Stomach (tissue), 9 donors: ENCODE measurements around the gene TBCD. TPM values are rescaled to one million over a fixed set of nuclear protein-coding genes. Genes with fewer than 3 reads are reported as not detected.

ENCODE experiments used
- DNase-seq, 2 donors: peaks; one replicate each; pipeline versions ENCODE4 v3.0.0 to v3.0.0-alpha.2; 2013 to 2019
- H3K27ac ChIP-seq, 5 donors: fragments of 200-600 bp in 4 of 5; sonication (generic) in 4 of 5; one replicate each; pipeline ENCODE4 v1.5.1; 2013 to 2019; ENCODE audit warnings: mild to moderate bottlenecking in 1 of 5, moderate library complexity in 1 of 5
- H3K27me3 ChIP-seq, 3 donors: fragments of 200-600 bp; sonication (generic); one replicate each; pipeline ENCODE4 v1.5.1; 2017 to 2019; ENCODE audit warnings: mixed run types in 1 of 3
- H3K36me3 ChIP-seq, 4 donors: fragments of 200-600 bp; sonication (generic); 1 replicate in 3 of 4; 2 replicates in 1 of 4; pipeline ENCODE4 v1.5.1; 2016 to 2019
- H3K4me1 ChIP-seq, 4 donors: fragments of 200-600 bp; sonication (generic); one replicate each; pipeline ENCODE4 v1.5.1; 2016 to 2019
- H3K4me3 ChIP-seq, 4 donors: fragments of 200-600 bp; sonication (generic) in 3 of 4; one replicate each; pipeline ENCODE4 v1.5.1; 2016 to 2019; ENCODE audit warnings: mild to moderate bottlenecking in 1 of 4
- H3K9me3 ChIP-seq, 4 donors: fragments of 200-600 bp; sonication (generic); one replicate each; pipeline ENCODE4 v1.5.1; 2016 to 2019
- CTCF ChIP-seq, 7 experiments: fragments of 450-650 bp in 4 of 7; fragments of 200-600 bp in 3 of 7; sonication (generic) in 3 of 7; IDR thresholded peaks; one replicate each; pipeline ENCODE4 v1.5.1; 2016 to 2019; ENCODE audit warnings: antibody characterized with exemption in 7 of 7, control low read depth in 2 of 7, mild to moderate bottlenecking in 1 of 7
- EP300 ChIP-seq: sonication (generic); formaldehyde crosslinking; IDR thresholded peaks from one replicate; pipeline ENCODE4 v1.6.1; 2017; ENCODE audit warnings: antibody characterized with exemption
- POLR2A ChIP-seq, 4 donors: fragments of 450-650 bp; IDR thresholded peaks; one replicate each; pipeline ENCODE4 v1.6.1; 2016; ENCODE audit warnings: antibody characterized with exemption in 4 of 4, control low read depth in 2 of 4, mild to moderate bottlenecking in 1 of 4, moderate library complexity in 1 of 4
- POLR2AphosphoS5 ChIP-seq, 3 donors: sonication (generic); formaldehyde crosslinking; IDR thresholded peaks; one replicate each; pipeline ENCODE4 v1.6.1; 2016; ENCODE audit warnings: antibody characterized with exemption in 3 of 3
- WGBS, 5 donors: extraction: QIAGEN DNeasy Blood & Tissue Kit in 3 of 5; methylation state at CpG; one replicate each; pipeline versions ENCODE4 v1.1.5 to v1.1.7; 2013 to 2018; 5-methylcytosine and 5-hydroxymethylcytosine counted together
- intact Hi-C: fragments of 100-400 bp; cut with DNase I; formaldehyde crosslinking; loops from one replicate; pipeline ENCODE4 v1.15.1; 2023; ENCODE audit warnings: low total_unique reads
- polyA plus RNA-seq, 3 donors: library from polyadenylated mRNA; stranded (reverse); fragments of 200-250 nt; gene quantifications; one replicate each; pipeline ENCODE4 v1.2.3, GENCODE V29; 2013
- total RNA-seq, 5 donors: library from RNA; depleted of rRNA; stranded (reverse); fragments of >200 nt; gene quantifications; one replicate each; pipeline versions ENCODE4 v1.1.0 to v1.2.3, GENCODE V29; 2014 to 2016
- donor health status: healthy with polysubstance abuse.
- donor health status: Bipolar disorder and iron deficiency.
- donor health status: healthy.

Gene TBCD
- total and polyA plus RNA-seq, 8 donors = 51.2 to 155 (median 101) TPM

DNA sequence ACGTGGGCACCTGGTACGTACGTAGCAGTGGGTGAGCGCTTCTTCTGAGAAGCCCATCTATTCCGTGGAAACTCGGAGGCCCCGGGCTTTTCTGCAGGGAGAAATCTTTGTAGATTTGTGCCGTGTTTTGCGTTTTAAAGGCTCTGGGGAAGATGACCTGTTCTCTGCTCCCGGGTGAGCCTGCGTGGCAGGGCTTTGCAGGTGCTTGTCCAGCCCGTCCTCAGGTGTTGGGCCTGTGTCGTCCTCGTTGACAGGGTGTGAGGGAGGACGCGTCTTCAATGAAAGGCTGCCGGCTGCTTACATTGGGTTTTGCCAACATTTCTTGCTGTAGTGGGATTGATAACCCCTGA is 175.4 kb downstream of the TBCD start:
- TF ChIP-seq POLR2AphosphoS5 (IDR thresholded peaks at IDR 0.05) (no peak), EP300 (no peak), POLR2A (IDR thresholded peaks at IDR 0.05) (no peak), CTCF (IDR thresholded peaks at IDR 0.05) (no peak)
- 95 to 97% (median 96%) methylated on average over 17 of the region's 17 CpGs for whole genome bisulfite sequencing, 5 donors
- no peak overlapping the region for H3K4me3 ChIP-seq
- peaks cover 52 to 100% (median 97%) of the 10 kb centered on the region in 4 donors for H3K36me3 ChIP-seq
- no peaks in the 10 kb centered on the region for H3K27me3 ChIP-seq
- H3K9me3 ChIP-seq = no peaks in the 10 kb centered on the region
- no peaks in the 10 kb centered on the region for H3K4me1 ChIP-seq
- intact Hi-C loops = no loop called here
- H3K27ac ChIP-seq = no peak overlapping the region
- no peak for DNase-seq

GRCh38 chr17:82927661-82928601 is 176.1 kb downstream of the TBCD start:
- 84 to 90% (median 88%) methylated on average over 30 to 34 of the region's 34 CpGs for WGBS, 5 donors
- Histone ChIP-seq H3K27me3 (no peaks in the 10 kb centered on the region), H3K9me3 (no peaks in the 10 kb centered on the region), H3K36me3 (peaks cover 57 to 100% (median 98%) of the 10 kb centered on the region in 4 donors), H3K4me1 (no peaks in the 10 kb centered on the region), H3K27ac (no peak overlapping the region), H3K4me3 (no peak overlapping the region)
- TF ChIP-seq CTCF (IDR thresholded peaks at IDR 0.05) (no peak), POLR2AphosphoS5 (IDR thresholded peaks at IDR 0.05) (no peak), POLR2A (IDR thresholded peaks at IDR 0.05) (no peak), EP300 (no peak)
- intact Hi-C loops = no loop called here
- DNase-seq = no peak

GRCh38 chr17:82929011-82929622 is 177.3 kb downstream of the TBCD start:
- no peaks in the 10 kb centered on the region for H3K4me1 ChIP-seq
- peaks cover 67 to 100% (median 99%) of the 10 kb centered on the region in 4 donors for H3K36me3 ChIP-seq
- WGBS, 5 donors = 93 to 97% (median 96%) methylated on average over 25 to 35 of the region's 35 CpGs
- H3K27me3 ChIP-seq = no peaks in the 10 kb centered on the region
- no peak overlapping the region for H3K4me3 ChIP-seq
- intact Hi-C loops = no loop called here
- no peaks in the 10 kb centered on the region for H3K9me3 ChIP-seq
- H3K27ac ChIP-seq = no peak overlapping the region
- no peak for TF ChIP-seq POLR2A (IDR thresholded peaks at IDR 0.05)
- TF ChIP-seq POLR2AphosphoS5 (IDR thresholded peaks at IDR 0.05) = no peak
- no peak for TF ChIP-seq CTCF (IDR thresholded peaks at IDR 0.05)
- TF ChIP-seq EP300 = no peak
- DNase-seq = no peak

- H3K36me3 ChIP-seq = peaks cover 72 to 100% (median 99%) of the 10 kb centered on the region in 4 donors
- no peaks in the 10 kb centered on the region for H3K4me1 ChIP-seq
- H3K9me3 ChIP-seq = no peaks in the 10 kb centered on the region
- DNase-seq = no peak
- H3K27ac ChIP-seq = no peak overlapping the region
- TF ChIP-seq POLR2AphosphoS5 (IDR thresholded peaks at IDR 0.05) = no peak
- no peak for TF ChIP-seq EP300
- no peak for TF ChIP-seq POLR2A (IDR thresholded peaks at IDR 0.05)
- no peak for TF ChIP-seq CTCF (IDR thresholded peaks at IDR 0.05)
- no peaks in the 10 kb centered on the region for H3K27me3 ChIP-seq
- 89 to 98% (median 92%) methylated on average over 9 of the region's 9 CpGs for WGBS, 5 donors
- H3K4me3 ChIP-seq = no peak overlapping the region
- intact Hi-C loops = no loop called here
Measured at GRCh38 chr17:82929676-82930042, 177.8 kb downstream of the TBCD start.
